RPMI8226 (cell line): ENCODE results near the gene LGALSL.

Experiments
- DNase-seq: peaks from one replicate; pipeline ENCODE4 v3.0.0-alpha.2; 2015

Gene LGALSL

DNA sequence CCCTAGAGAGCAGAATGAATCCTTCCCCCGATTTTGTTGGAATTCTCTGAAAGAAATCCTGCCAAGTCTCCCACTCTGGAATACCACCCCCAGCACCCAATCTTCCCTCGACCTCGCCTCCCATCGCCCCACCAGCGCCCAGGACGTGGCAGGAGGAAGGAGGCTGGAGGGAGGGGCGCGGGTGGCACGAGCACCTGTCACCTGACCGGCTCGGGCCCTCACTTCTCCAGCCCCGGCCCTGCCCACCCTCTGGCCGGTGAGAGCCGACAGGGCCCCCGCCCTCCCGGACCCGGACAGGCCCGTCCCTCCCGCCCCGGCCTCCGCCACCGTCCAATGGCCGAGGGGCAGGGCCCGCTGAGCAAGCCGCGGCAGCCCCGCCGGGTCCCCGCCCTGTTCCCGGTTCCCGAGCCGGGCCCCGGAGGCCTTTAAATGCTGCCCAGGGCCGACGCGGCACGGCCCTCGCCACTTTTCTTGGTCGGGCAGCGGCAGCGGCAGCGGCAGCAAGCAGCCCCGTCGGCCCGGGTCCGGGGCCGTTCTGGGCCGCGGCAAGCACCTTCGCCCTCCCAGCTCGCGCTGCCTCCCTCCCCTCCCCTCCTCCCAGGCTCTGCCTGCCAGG is at the start of gene LGALSL:
Gene LGALSL (plus strand): TSS at position 393 of the 616 bp plus-strand sequence. CDS start 384 bp downstream, outside the sequence.
- peak; percentile 63 for DNase-seq

DNA sequence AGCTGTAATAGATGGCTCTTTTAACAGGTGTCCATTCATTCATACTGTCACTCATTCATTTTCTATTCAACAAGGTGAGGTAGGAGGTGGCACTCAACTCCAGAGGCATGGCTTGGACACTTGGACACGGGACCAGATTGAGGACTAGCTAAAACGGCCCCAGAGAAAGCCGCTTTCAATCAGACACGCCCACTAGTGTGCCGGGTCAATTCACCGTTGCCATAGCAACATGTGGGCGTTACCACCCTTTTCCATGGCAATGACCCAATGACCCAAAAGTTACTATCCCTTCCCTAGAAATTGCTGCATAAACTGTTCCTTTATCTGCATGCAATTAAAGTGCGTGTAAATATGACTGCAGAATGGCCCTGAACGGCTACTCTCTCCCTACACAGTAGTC is 49.2 kb upstream of the LGALSL start:
- no peak for DNase-seq

DNA sequence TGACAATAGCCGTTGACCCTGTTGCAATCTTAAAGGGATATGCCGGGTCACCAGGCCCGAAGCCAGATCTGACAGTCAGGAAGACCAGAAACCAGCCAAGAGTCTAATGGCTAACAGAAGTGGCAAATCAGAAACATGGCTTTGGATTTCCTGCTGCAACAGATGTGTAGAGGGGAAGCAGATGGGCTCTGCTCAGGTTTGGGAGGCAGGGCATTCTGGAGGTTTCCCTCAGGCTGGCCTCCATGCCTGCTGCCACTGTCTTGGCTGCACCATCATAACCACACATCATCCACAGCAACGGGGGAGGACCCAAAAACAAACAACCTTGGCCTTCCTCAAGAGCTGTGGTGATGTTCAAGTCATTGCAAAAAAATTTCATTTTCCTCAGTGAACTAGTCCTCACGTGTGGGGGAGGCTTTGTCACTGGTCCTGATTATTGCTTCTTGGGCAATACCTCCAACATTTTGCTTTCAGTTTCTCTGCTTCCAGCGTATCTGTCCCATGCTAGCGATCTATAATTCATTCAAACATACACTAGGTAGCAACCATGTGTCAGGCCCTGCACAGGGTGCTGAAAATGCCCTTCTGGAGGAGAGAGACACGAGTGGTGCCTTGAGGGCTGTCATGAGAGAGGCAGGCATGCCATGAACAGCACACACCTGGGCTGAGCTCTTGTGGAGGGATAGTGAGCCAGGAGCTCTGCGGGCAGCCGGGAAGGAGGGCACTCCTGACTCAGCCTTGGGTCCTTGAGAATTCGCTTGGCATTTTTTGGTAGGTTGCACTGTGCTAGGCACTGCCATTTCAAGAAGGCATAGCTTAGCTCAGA is 48.2 kb upstream of the LGALSL start:
- DNase-seq = no peak

DNA sequence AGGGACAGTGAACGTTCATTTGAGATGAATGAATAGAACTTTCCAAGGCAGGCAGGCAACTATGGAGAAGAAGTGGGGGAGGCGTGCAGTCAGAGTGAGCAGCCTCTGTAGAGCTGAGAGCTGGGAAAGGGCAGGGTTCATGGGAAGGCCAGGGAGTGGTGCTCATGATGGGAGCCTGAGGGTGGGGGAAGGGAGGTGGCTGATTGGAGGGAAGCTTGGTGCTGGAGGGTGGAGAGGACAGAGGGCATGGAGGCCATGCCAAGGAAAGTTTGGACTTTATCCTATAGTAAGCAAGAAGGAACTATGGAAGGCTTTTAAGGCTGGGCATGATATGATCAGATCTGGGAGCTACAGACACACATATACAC is 47.6 kb upstream of the LGALSL start:
- no peak for DNase-seq

DNA sequence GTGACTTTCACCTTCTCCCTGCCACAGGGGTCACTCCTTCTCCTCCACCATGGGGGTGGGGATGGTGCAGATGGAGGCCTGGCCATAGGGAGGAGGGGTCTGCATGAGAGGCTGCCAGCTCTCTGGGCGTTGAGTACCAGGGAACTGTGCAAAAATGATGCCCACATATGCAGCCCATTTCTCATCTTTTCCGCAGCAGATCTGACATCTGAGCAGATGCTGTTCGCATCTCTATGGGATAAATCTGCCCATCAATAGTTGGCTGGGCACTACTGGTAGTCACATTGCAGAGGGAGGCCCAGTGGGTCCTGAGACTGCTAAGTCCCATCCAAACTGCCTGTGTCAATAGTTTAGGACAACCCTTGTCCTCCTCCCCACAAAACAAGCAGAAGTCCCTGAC is 45.9 kb upstream of the LGALSL start:
- no peak for DNase-seq

DNA sequence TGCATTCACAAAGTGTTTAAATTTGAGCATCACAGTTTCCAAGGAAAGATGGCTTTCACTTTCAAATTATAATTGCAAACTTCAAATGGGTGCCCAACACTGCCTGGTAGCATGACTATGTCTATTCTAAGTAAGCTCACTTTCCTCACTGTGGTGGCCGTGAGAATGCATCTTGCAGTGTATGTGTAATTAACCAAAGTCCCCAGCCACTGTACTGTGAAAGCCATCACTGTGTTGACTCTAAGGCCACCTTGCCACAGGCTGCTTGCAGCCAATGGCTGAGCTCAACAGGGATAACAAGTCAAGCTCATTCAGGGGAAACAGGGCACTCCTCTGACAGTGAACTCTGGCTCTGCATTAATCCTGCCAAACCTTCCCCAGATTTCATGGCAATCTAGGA is 43.3 kb upstream of the LGALSL start:
- DNase-seq = no peak

DNA sequence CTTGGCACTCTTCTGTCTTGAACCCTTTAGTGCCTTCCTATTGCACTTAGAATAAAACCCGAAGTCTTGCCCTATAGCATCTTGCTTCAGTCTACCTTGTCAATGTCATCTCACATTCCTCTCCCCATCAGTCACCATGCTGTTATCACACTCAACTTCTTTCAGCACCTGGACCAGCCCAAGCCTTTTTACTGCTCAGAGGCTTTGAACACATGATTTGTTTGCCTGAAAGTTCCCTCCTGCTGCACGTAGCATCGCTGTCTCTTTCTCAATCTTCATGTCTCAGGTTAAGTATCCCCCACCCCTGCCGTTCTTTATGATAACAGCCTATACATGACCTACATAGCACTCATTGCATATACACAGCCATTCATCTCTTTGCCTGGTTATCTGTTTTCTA is 41.3 kb upstream of the LGALSL start:
- no peak for DNase-seq

DNA sequence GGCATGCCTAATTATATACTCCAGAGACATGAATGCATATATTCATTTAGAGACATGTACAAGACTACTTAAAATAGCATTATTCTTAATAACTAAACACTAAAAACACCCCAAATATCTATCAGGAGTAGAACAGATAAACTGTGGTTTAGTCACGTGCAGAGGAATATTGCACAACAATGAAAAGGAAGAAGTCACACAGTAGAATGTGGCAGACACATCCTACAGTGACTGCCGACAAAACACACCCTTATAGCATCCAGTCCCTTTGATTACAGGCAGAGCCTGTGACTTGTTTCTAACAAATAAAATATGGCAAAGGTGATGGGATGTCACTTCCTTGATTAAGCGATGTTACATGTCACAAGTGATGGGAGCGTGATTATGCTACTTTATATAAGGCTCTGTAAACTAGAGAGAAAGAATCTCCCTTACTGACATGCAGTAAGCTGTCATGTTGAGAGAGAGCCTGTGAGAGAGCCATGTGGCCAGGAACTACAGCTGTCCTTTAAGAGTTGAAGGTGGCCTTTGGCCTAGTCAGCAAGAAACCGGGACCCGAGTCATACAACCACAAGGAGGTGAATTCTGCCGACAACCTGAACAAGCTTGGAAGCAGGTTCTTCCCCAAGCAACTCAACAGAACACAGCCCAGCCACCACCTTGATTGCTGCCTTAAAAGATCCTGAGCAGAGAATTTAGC is 39.1 kb upstream of the LGALSL start:
- DNase-seq = peak; percentile 27

DNA sequence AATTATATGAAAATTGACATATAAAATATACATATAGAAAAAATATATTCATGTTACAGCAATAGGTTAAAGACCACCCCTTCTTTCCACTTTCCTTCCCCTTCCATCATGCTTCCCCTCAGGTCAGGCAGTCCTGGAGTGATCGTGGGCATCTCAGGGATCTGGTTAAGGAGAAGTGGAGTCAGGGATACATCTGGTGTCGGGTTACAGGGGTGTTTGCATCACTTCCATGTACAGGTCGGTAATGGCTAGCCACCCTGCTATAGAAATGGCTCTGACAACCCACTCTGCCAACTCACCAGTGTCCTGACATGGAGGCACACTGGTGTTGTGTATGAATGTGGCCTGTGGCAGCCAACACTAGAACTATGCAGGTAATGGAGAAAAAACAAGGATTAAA is 36.3 kb upstream of the LGALSL start:
- DNase-seq = no peak

DNA sequence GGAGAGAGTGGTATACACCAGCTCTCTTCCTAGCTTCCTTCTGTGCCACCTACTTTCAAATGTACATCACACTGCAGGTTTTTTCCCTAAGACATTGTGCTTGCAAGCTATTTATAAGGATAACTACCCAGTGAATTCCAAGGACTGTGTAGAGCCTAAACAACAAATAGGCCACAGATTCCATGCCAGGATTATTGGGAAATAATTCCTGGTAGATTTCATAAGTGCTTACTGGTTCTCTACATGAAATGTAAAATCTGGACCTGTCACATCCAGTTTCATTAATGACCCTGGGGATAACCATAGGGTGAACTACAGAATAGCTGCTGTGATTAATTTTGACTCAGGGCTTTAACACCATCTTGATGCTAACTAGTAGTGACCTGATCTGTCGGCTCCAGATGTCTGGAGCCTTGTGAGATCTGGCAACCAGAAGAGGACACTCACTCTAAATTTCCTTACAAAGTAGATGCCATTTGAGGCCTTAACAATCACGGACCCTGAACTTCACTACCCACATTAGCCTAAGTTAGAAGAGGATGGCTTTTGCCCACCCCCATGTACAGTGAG is 34.3 kb upstream of the LGALSL start:
- no peak for DNase-seq

DNA sequence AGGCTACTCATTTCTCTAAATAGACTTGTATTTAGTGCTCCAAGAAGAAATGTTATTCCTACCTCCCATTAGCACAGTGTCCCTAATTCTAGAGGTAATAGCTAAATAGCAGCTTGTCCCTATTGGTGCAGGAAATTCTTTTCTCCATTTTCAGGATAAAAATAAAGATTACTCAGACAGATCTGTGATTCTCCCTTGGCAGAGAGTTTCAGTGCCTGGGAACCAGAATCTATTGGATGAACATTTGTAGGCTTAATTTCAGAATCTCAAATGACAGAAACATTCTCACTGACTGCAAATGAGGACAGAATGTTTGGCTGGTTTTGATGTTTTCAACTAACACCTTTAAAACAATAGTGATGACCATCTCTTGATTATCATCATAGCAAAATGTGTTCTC is 33.3 kb upstream of the LGALSL start:
- DNase-seq = no peak

DNA sequence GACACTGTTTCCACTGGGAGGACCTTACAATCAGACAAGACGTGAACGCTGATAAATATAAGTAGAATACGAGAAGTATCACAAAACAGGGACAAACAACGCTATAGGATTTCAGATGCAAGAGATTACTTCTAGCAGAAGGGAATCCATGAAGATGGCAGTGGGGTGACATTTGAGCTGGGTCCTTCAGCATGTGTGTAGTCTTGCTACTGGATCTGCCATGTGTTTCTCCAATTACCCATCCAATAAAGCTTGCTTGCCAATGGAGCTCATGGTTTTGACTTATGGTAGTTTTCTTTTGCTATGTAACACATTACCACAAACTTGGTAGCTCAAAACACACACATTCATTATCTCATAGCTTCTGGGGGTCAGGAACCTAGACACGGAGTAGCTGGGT is 32.8 kb upstream of the LGALSL start:
- DNase-seq = no peak

DNA sequence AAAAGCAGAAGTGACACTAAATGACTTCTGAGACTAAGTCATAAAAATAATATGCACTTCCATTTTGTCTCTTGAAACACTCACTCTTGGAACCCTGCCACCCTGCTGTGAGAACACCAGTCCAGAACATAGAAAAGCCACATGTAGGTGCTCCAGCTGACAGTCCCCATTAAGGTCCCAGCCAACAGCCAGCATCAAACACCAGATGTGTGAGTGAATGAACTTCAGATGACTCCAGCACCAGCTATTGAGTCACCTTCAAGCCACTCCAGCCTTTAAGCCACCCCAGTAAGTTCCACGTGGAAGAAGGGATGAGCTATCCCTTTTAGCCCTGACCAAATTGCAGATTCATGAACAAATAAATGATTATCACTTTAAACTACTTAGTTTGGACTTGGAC is 31.5 kb upstream of the LGALSL start:
- DNase-seq = peak; percentile 74

DNA sequence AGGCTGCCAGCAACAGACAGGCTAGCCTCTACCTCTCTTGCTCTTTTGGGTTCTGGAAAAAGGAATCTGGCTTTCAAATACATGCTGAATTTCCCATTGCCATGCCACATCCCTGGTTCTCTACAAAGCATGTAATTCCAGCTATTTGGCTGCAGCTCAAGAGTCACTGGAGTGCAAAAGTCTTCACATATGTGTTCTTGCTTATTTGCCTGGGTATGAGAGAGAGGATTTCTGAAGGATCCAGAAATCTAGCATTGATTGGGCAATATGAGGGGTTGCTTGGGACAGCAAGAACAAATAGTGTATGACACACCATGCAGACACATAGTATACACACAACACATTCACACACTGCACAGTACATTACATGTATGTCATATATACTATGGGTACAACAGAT is 30.7 kb upstream of the LGALSL start:
- DNase-seq = no peak

DNA sequence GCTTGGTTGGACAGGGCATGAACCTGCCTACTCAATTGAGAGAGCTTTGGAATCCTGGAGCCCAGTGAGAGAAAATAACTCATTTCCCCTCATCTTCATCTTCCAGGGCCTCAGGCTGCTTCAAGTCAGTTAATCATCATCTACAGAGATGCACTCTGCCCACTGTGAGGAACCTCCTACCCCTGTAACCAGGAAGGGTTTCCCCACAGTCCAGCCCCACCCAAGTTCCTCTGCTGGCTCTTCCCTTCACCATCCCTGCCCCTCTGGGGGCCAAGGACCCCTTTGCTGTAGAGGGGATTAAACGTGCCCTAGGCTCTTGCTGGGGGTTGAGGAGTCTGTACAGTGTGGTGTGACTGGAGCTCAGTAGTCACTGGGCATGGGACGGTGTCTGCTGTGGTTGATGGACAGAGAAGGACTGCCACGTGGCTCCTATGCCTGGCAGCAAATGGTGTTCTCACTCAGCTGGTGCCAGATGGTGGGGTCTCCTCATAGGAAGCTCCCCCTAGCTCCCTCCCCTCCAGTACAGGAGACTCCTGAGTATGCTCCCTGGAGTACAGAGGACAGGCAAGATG is 29.5 kb upstream of the LGALSL start:
- no peak for DNase-seq

DNA sequence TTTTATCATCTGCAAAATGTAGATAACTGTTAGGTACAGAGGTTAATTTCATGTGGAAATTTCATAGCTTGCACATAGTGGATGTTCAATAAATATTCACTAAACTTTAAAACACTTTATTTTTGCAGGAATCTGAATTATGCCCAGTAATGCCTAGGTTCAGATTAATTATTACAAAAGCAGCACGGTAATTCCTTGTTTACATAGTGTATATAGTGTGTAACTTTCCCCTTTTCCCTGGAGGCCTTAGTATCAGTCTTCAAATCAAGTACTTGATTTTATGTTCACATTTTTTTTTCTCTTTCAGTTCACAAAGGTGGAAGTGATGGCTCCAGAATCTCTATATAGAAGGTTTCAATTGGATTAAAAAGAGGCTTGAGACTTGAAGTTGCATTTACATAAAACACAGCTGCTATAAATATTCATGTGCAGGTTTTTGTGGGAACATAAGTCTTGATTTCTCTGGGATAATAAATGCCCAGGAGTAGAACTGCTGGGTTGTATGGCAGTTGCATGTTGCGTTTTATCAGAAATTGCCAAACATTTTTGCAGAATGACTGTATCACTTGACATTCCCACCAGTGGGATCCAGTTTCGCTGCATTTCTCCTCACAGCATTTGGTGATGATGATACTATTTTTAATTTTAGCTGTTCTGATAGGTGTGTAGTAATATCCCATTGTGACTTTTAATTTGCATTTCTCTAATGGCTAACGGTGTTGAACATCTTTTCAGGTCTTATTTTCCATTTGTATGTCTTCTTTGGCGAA is 27.6 kb upstream of the LGALSL start:
- DNase-seq = no peak

DNA sequence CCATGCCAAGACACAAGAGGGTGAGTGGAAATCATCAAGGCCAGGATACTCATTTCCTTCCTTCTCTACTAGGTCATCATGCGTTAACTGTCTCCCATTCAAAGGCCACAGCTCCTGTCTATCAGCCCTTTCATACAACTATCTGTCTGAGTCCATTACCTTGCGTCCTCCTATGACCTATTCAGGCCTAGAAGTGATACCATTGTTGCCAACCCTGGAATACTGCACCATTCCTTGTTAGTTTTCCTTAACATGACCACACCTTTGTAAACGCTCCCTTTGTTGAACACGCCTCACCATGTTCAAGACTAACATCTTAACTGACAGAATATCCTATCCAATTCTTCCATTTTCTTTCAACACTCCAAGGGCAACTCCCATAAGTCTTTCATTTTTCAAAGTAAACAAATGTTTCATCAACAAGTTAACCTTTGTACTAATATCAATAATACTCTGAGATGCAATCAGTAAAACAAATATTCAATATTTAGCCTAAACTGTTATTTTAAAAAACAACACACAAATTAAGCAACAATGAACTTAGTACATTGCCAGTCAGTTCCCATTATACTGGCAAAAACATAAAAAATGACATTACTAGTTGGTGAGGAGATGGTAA is 19.8 kb upstream of the LGALSL start:
- DNase-seq = no peak

DNA sequence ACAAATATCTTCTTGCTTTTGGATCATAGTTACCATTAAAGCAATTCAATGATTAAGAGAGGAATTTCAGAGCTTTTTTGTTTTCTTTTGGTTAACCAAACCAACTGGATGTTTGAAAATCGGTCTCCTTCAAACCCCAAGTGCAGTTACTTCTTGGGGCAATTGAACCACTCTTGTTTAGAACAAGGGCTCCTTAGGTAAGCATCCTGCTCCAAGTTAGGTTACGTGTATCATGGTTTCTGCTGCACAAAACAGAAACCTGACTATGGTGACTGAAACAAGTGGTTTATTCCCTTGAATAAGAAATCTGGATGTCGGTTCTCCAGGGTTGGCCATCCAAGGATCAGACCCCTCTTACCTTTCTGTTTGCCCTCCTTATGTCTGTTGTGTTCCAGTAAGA is 16.1 kb upstream of the LGALSL start:
- DNase-seq = no peak

DNA sequence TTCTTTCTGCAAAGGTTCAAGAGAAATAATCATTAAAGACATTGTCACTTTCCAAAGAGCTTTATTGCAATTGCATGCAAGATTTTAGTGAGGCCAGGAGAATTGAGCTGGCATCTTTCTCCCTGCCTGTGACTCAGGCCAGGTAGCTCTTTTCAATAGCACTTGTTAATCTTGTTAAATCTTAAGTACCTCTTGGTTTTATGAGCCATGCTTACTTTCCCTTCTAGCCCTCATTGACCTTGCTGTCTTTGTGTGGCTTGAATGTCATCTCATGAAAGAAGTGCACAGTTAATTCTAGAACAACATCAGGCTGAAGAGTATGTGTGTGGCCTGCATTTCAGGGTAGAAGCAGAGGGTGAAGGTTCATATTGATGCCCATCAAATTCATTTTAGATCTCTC is 14.8 kb upstream of the LGALSL start:
- DNase-seq = no peak

DNA sequence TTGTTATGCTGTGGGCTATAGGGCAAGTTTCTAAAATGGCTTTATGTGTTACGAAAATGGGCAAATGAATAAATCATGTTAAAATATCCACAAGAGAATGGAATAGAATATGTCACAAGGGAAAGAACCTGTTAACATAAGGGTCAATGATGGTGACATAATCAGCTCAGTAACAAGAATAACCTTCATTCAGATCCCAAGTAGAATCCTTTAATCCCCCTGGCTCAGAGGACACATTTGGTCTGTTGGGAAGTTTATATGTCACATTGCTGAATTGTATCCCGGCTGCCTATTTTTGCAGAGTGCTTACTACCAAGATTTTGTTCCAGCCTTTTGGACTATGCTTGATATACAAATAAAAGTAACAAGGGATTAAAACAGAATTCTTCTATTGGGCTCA is 13.1 kb upstream of the LGALSL start:
- DNase-seq = no peak

DNA sequence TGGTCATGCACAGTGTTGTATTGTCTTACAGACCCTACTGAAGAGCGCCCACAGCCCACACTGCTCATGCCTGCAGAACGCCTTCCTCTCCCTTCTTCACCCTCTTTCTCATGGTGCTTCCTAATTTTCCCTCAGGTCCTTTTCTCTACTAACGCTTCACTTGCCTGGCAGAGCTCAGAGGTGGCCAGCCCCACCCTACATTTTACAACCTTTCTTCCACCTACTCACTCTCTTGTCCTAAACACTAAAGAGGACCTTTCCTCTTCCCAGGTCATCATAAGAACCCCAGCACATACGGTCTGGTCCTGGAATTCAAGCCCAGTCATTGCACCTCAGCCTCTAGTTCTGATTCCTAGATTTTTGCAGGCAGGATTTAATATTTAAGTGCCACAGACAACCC is 11.7 kb upstream of the LGALSL start:
- no peak for DNase-seq

DNA sequence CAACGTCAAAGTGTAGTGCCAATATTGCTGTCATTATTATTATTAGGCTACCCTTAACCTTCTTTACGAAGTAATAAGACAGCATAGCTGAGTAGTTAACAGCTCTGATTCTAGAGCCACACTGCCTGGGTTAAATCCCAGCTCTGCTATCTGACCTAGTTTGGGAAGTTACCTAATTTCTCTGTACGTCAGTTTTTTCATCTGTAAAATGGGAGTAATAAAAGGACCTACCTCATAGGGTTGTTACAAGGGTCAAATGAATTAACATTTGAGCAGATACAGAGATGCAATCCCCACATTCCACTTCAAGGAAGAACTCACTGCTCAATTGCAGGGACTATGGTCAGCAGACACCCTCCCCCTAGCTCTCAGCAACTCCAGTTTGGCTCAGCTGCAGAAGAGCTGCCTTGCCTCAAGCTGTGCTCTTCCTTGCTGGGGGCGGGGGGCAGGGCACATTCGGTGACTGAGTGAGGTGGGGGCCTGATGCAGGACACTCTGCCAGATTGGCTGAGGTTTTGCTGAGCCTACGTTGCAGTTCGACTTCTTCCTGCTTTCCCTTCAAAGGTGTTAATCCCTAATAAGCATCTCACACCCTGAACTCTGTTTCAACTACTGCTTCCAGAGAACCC is 11.0 kb upstream of the LGALSL start:
- no peak for DNase-seq
